Mesenchymal stem cell (in vitro differentiated cells and primary cell): ENCODE results near the gene MRFAP1L1.

Experiments
- DNase-seq: peaks from one replicate; pipeline ENCODE4 v3.0.0-alpha.2; 2013
- H2AFZ ChIP-seq: one replicate; pipeline ENCODE4 v1.6.1; 2013; ENCODE audit warnings: low read depth, mild to moderate bottlenecking, control low read depth, inconsistent platforms, low read length, moderate library complexity
- H2AK5ac ChIP-seq: 2 replicates; pipeline ENCODE4 v1.6.1; 2013; ENCODE audit warnings: low read length, moderate library complexity, mild to moderate bottlenecking, inconsistent platforms; ENCODE audit not compliant: severe bottlenecking
- H2BK120ac ChIP-seq: one replicate; pipeline ENCODE4 v1.6.1; 2013; ENCODE audit warnings: low read depth, mild to moderate bottlenecking, inconsistent platforms, low read length, moderate library complexity
- H2BK12ac ChIP-seq, 2 experiments: one replicate each; pipeline ENCODE4 v1.6.1; 2013; ENCODE audit warnings: inconsistent platforms in 2 of 2, low read length in 2 of 2, mild to moderate bottlenecking in 2 of 2, moderate library complexity in 2 of 2, control low read depth in 1 of 2
- H2BK15ac ChIP-seq: one replicate; pipeline ENCODE4 v1.6.1; 2013; ENCODE audit warnings: mild to moderate bottlenecking, low read depth, inconsistent platforms; ENCODE audit not compliant: poor library complexity, severe bottlenecking
- H2BK5ac ChIP-seq: 2 replicates; pipeline ENCODE4 v1.6.1; 2013; ENCODE audit warnings: low read depth, mild to moderate bottlenecking, low read length, control low read depth, inconsistent platforms; ENCODE audit not compliant: poor library complexity, severe bottlenecking
- H3K14ac ChIP-seq, 2 experiments: one replicate each; pipeline ENCODE4 v1.6.1; 2013; ENCODE audit warnings: inconsistent platforms in 2 of 2, low read length in 2 of 2, control low read depth in 1 of 2, mild to moderate bottlenecking in 1 of 2, moderate library complexity in 1 of 2
- H3K18ac ChIP-seq, 2 experiments: one replicate each; pipeline ENCODE4 v1.6.1; 2013; ENCODE audit warnings: inconsistent platforms in 2 of 2, low read length in 2 of 2, control low read depth in 1 of 2, low read depth in 1 of 2, mild to moderate bottlenecking in 1 of 2
- H3K23ac ChIP-seq, 2 experiments: one replicate each; pipeline ENCODE4 v1.6.1; 2013; ENCODE audit warnings: inconsistent platforms in 2 of 2, low read length in 2 of 2, mild to moderate bottlenecking in 2 of 2, moderate library complexity in 2 of 2, control low read depth in 1 of 2
- H3K27ac ChIP-seq: 2 replicates; pipeline ENCODE4 v1.5.1; 2013; ENCODE audit warnings: mild to moderate bottlenecking, moderate library complexity, low read length, control low read depth, inconsistent platforms; ENCODE audit not compliant: poor library complexity, severe bottlenecking
- H3K27me3 ChIP-seq, 2 experiments: 2 replicates each; pipeline versions ENCODE4 v1.6.1 to v1.7.0; 2013; ENCODE audit warnings: low read length in 2 of 2, mild to moderate bottlenecking in 2 of 2, moderate library complexity in 2 of 2, control low read depth in 1 of 2, inconsistent platforms in 1 of 2; ENCODE audit not compliant: control insufficient read depth in 1 of 2, insufficient read depth in 1 of 2
- H3K36me3 ChIP-seq, 2 experiments: 2 replicates each; pipeline versions ENCODE4 v1.6.1 to v1.7.0; 2013; ENCODE audit warnings: low read length in 2 of 2, control low read depth in 1 of 2, inconsistent platforms in 1 of 2, low read depth in 1 of 2, mild to moderate bottlenecking in 1 of 2; ENCODE audit not compliant: insufficient read depth in 2 of 2, control insufficient read depth in 1 of 2
- H3K4ac ChIP-seq, 2 experiments: one replicate each; pipeline ENCODE4 v1.6.1; 2013; ENCODE audit warnings: inconsistent platforms in 2 of 2, low read length in 2 of 2, mild to moderate bottlenecking in 2 of 2, moderate library complexity in 2 of 2, control low read depth in 1 of 2, low read depth in 1 of 2
- H3K4me1 ChIP-seq: 2 replicates; pipeline ENCODE4 v1.6.1; 2013; ENCODE audit warnings: low read depth, low read length, control low read depth; ENCODE audit not compliant: control insufficient read depth, insufficient read depth
- H3K4me2 ChIP-seq: 2 replicates; pipeline ENCODE4 v1.6.1; 2013; ENCODE audit warnings: low read length, mild to moderate bottlenecking, inconsistent platforms; ENCODE audit not compliant: poor library complexity, severe bottlenecking
- H3K4me3 ChIP-seq, 2 experiments: 2 replicates each; pipeline versions ENCODE4 v1.5.1 to v1.7.0; 2013; ENCODE audit warnings: low read length in 2 of 2, mild to moderate bottlenecking in 2 of 2, control low read depth in 1 of 2, low read depth in 1 of 2; ENCODE audit not compliant: insufficient read depth in 1 of 2
- H3K79me1 ChIP-seq: replicated peaks from 2 replicates; pipeline ENCODE4 v1.6.1; 2013; ENCODE audit warnings: mild to moderate bottlenecking, control low read depth, low read length, inconsistent platforms; ENCODE audit not compliant: poor library complexity, severe bottlenecking
- H3K9ac ChIP-seq: 2 replicates; pipeline ENCODE4 v1.7.0; 2013; ENCODE audit warnings: mild to moderate bottlenecking, low read length, moderate library complexity
- H3K9me3 ChIP-seq: 2 replicates; pipeline ENCODE4 v1.7.0; 2013; ENCODE audit warnings: mild to moderate bottlenecking, low read length; ENCODE audit not compliant: control insufficient read depth
- H4K8ac ChIP-seq: one replicate; pipeline ENCODE4 v1.6.1; 2013; ENCODE audit warnings: inconsistent platforms, mild to moderate bottlenecking, low read length, moderate library complexity
- H4K91ac ChIP-seq: one replicate; pipeline ENCODE4 v1.6.1; 2013; ENCODE audit warnings: mild to moderate bottlenecking, low read length, inconsistent platforms
- WGBS: methylation state at CpG from one replicate; pipeline ENCODE4 v1.1.7; 2013; ENCODE audit warnings: mixed read lengths; 5-methylcytosine and 5-hydroxymethylcytosine counted together

Gene MRFAP1L1

GRCh38 chr4:6754481-6755087, 44.9 kb upstream of the MRFAP1L1 start:
- no peak overlapping the region for H3K9ac ChIP-seq
- no peak for DNase-seq
- no peak overlapping the region for H3K4me2 ChIP-seq
- H3K4ac ChIP-seq = no peak overlapping the region
- H2AFZ ChIP-seq = no peak overlapping the region
- no peak overlapping the region for H2BK12ac ChIP-seq
- H3K9me3 ChIP-seq = no peaks in the 10 kb centered on the region
- WGBS = 81% methylated on average over 2 of the region's 3 CpGs
- H3K4me3 ChIP-seq = no peak overlapping the region
- H3K79me1 ChIP-seq = no peaks in the 10 kb centered on the region
- no peak overlapping the region for H3K23ac ChIP-seq
- H3K4me1 ChIP-seq = peaks cover 6% of the 10 kb centered on the region
- H2AK5ac ChIP-seq = no peak overlapping the region
- H3K36me3 ChIP-seq = no peaks in the 10 kb centered on the region
- H3K27ac ChIP-seq = no peak overlapping the region
- no peak overlapping the region for H3K14ac ChIP-seq
- no peak overlapping the region for H4K91ac ChIP-seq
- no peak overlapping the region for H2BK5ac ChIP-seq
- no peak overlapping the region for H3K18ac ChIP-seq
- H3K27me3 ChIP-seq = peaks cover 0 to 3% of the 10 kb centered on the region in 2 experiments
- H2BK15ac ChIP-seq = no peak overlapping the region
- no peak overlapping the region for H2BK120ac ChIP-seq
- no peak overlapping the region for H4K8ac ChIP-seq

DNA sequence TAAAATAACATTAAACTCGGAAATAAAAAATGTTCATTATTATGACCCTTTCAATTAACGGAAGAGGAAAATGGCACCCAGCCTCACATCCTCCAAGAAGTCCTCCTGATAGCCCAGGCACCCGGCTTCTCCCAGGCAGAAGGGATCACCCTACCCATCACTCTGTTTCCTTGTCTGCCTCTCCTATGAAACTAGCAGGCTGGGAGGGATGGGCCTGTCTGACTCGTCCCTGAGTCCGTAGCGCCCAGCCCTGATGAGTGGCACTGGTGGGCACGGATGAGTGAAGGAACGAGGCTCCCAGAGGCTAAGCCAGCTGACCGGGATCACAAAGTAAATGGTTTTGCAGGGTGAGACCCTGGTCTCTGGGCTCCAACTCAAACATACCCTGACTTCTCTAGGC, 44.2 kb upstream of the MRFAP1L1 start:
- Histone ChIP-seq H2BK5ac (no peak overlapping the region), H2AK5ac (no peak overlapping the region), H3K14ac (no peak overlapping the region), H3K23ac (no peak overlapping the region), H4K8ac (no peak overlapping the region), H2BK15ac (no peak overlapping the region), H3K36me3 (no peaks in the 10 kb centered on the region), H4K91ac (no peak overlapping the region), H2BK120ac (no peak overlapping the region), H3K9ac (no peak overlapping the region), H3K27ac (no peak overlapping the region), H3K4ac (no peak overlapping the region), H3K27me3 (peaks cover 0 to 3% of the 10 kb centered on the region in 2 experiments), H3K79me1 (no peaks in the 10 kb centered on the region), H3K4me3 (no peak overlapping the region), H2AFZ (no peak overlapping the region), H3K4me2 (no peak overlapping the region), H3K4me1 (peaks cover 12% of the 10 kb centered on the region), H3K18ac (no peak overlapping the region), H2BK12ac (no peak overlapping the region), H3K9me3 (no peaks in the 10 kb centered on the region)
- no peak for DNase-seq
- WGBS = 95% methylated on average over 8 of the region's 9 CpGs

GRCh38 chr4:6753103-6753560, 43.5 kb upstream of the MRFAP1L1 start:
- Histone ChIP-seq H2AK5ac (no peak overlapping the region), H2BK12ac (no peak overlapping the region), H3K36me3 (no peaks in the 10 kb centered on the region), H3K14ac (no peak overlapping the region), H2BK15ac (no peak overlapping the region), H3K4ac (no peak overlapping the region), H3K4me2 (no peak overlapping the region), H3K79me1 (no peaks in the 10 kb centered on the region), H3K27ac (no peak overlapping the region), H3K27me3 (no peaks in the 10 kb centered on the region), H3K9me3 (no peaks in the 10 kb centered on the region), H4K8ac (no peak overlapping the region), H3K23ac (no peak overlapping the region), H2AFZ (no peak overlapping the region), H2BK120ac (no peak overlapping the region), H3K18ac (no peak overlapping the region), H4K91ac (peak overlapping the region; percentile 66), H3K4me1 (peaks cover 15% of the 10 kb centered on the region), H3K9ac (no peak overlapping the region), H2BK5ac (no peak overlapping the region), H3K4me3 (no peak overlapping the region)
- DNase-seq = no peak
- WGBS = 87% methylated on average over 18 of the region's 18 CpGs

- no peak overlapping the region for H2AFZ ChIP-seq
- no peak overlapping the region for H4K8ac ChIP-seq
- no peak overlapping the region for H3K14ac ChIP-seq
- H3K27ac ChIP-seq = no peak overlapping the region
- no peaks in the 10 kb centered on the region for H3K27me3 ChIP-seq
- WGBS = 98% methylated on average over 6 of the region's 6 CpGs
- H4K91ac ChIP-seq = no peak overlapping the region
- no peak overlapping the region for H3K4me2 ChIP-seq
- no peak overlapping the region for H3K4ac ChIP-seq
- no peak overlapping the region for H2BK5ac ChIP-seq
- H3K36me3 ChIP-seq = no peaks in the 10 kb centered on the region
- H3K4me1 ChIP-seq = peaks cover 15% of the 10 kb centered on the region
- H3K4me3 ChIP-seq = no peak overlapping the region
- no peak overlapping the region for H2BK15ac ChIP-seq
- no peak overlapping the region for H2AK5ac ChIP-seq
- DNase-seq = no peak
- no peak overlapping the region for H3K18ac ChIP-seq
- no peaks in the 10 kb centered on the region for H3K79me1 ChIP-seq
- H3K9me3 ChIP-seq = no peaks in the 10 kb centered on the region
- H2BK120ac ChIP-seq = no peak overlapping the region
- H3K23ac ChIP-seq = no peak overlapping the region
- no peak overlapping the region for H2BK12ac ChIP-seq
- H3K9ac ChIP-seq = no peak overlapping the region
These were observed 42.8 kb upstream of the MRFAP1L1 start for GRCh38 chr4:6752486-6752829.
